SK-N-SH treated with all-trans-retinoic acid at 6 μM for 48 hours (cell line): ENCODE data around the gene F13B.

Experiments
- ATAC-seq: fragments of 200-7000 bp; cut with Tn5 transposase; 3 replicates; pipeline ENCODE4 v1.9.1; 2020; ENCODE audit warnings: mild to moderate bottlenecking, moderate library complexity
- ARNTL ChIP-seq: fragments of 450-650 bp; formaldehyde crosslinking; IDR thresholded peaks from 2 replicates; pipeline ENCODE4 v1.5.0; 2020; ENCODE audit warnings: low read depth, mild to moderate bottlenecking, moderate library complexity, borderline replicate concordance
- BACH2 ChIP-seq: fragments of 250-450 bp; sonication (Bioruptor Pico); IDR thresholded peaks from 2 replicates; pipeline ENCODE4 v1.9.0; 2021; ENCODE audit warnings: mild to moderate bottlenecking, borderline replicate concordance
- CREB5 ChIP-seq: fragments of 250-450 bp; sonication (Bioruptor Pico); IDR thresholded peaks from 2 replicates; pipeline ENCODE4 v1.5.1; 2020; ENCODE audit warnings: low read depth, mild to moderate bottlenecking, moderate library complexity
- CSDC2 ChIP-seq: fragments of 250-450 bp; sonication (Bioruptor Pico); IDR thresholded peaks from 2 replicates; pipeline ENCODE4 v1.5.0; 2020; ENCODE audit warnings: mild to moderate bottlenecking, moderate library complexity
- CSRNP3 ChIP-seq: fragments of 250-450 bp; sonication (Bioruptor Pico); IDR thresholded peaks from 2 replicates; pipeline ENCODE4 v1.5.1; 2021; ENCODE audit warnings: mild to moderate bottlenecking, moderate library complexity
- ESRRG ChIP-seq: fragments of 250-450 bp; sonication (Bioruptor Pico); IDR thresholded peaks from 2 replicates; pipeline ENCODE4 v1.6.1; 2021; ENCODE audit warnings: mild to moderate bottlenecking
- GLIS3 ChIP-seq: fragments of 250-450 bp; sonication (Bioruptor Pico); IDR thresholded peaks from 2 replicates; pipeline ENCODE4 v1.5.0; 2020; ENCODE audit warnings: mild to moderate bottlenecking, moderate library complexity
- ISL1 ChIP-seq: fragments of 250-450 bp; sonication (Bioruptor Pico); IDR thresholded peaks from 2 replicates; pipeline ENCODE4 v2.1.2; 2022; ENCODE audit warnings: mild to moderate bottlenecking, moderate library complexity
- OSR1 ChIP-seq: fragments of 250-450 bp; sonication (Bioruptor Pico); IDR thresholded peaks from 2 replicates; pipeline ENCODE4 v1.8.0; 2022; ENCODE audit warnings: moderate library complexity, mild to moderate bottlenecking, inconsistent platforms
- PATZ1 ChIP-seq: fragments of 250-450 bp; sonication (Bioruptor Pico); IDR thresholded peaks from 2 replicates; pipeline ENCODE4 v1.8.0; 2020; ENCODE audit warnings: mild to moderate bottlenecking, moderate library complexity, borderline replicate concordance
- PPARA ChIP-seq: fragments of 250-450 bp; sonication (Bioruptor Pico); IDR thresholded peaks from 2 replicates; pipeline ENCODE4 v1.5.0; 2020; ENCODE audit warnings: mild to moderate bottlenecking, borderline replicate concordance
- SNAI2 ChIP-seq: fragments of 250-450 bp; sonication (Bioruptor Pico); IDR thresholded peaks from 2 replicates; pipeline ENCODE4 v1.5.0; 2020; ENCODE audit warnings: mild to moderate bottlenecking, moderate library complexity
- TCF4 ChIP-seq: fragments of 250-450 bp; sonication (Bioruptor Pico); IDR thresholded peaks from 2 replicates; pipeline ENCODE4 v1.8.0; 2021; ENCODE audit warnings: mild to moderate bottlenecking, moderate library complexity, borderline replicate concordance
- TOX ChIP-seq: fragments of 250-450 bp; sonication (Bioruptor Pico); IDR thresholded peaks from 2 replicates; pipeline ENCODE4 v1.8.0; 2021; ENCODE audit warnings: mild to moderate bottlenecking, moderate library complexity, borderline replicate concordance
- ZC3H10 ChIP-seq: fragments of 250-450 bp; sonication (Bioruptor Pico); IDR thresholded peaks from 2 replicates; pipeline ENCODE4 v1.5.1; 2021; ENCODE audit warnings: mild to moderate bottlenecking, moderate library complexity
- ZFP3 ChIP-seq: fragments of 250-450 bp; sonication (Bioruptor Pico); IDR thresholded peaks from 2 replicates; pipeline ENCODE4 v1.5.0; 2020; ENCODE audit warnings: mild to moderate bottlenecking, moderate library complexity
- ZFP30 ChIP-seq: fragments of 450-650 bp; formaldehyde crosslinking; IDR thresholded peaks from 2 replicates; pipeline ENCODE4 v1.5.0; 2022; ENCODE audit warnings: mild to moderate bottlenecking, moderate library complexity
- ZNF565 ChIP-seq: fragments of 450-650 bp; formaldehyde crosslinking; conservative IDR thresholded peaks from 2 replicates; pipeline ENCODE4 v1.5.0; 2020; ENCODE audit warnings: low read depth, mild to moderate bottlenecking, moderate library complexity
- ZNF8 ChIP-seq: fragments of 450-650 bp; formaldehyde crosslinking; IDR thresholded peaks from 2 replicates; pipeline ENCODE4 v1.5.0; 2020; ENCODE audit warnings: mild to moderate bottlenecking, moderate library complexity

Gene F13B

GRCh38 chr1:197011614-197012013, 55.4 kb downstream of the F13B start:
- no peak for TF ChIP-seq SNAI2
- TF ChIP-seq ZNF8: peak; percentile 97
- no peak for TF ChIP-seq CSRNP3 (CRISPR knock-in tag)
- TF ChIP-seq BACH2 (CRISPR knock-in tag): no peak
- no peak for TF ChIP-seq ZFP3
- no peak for TF ChIP-seq ARNTL (CRISPR knock-in tag)
- no peak for ATAC-seq

- no peak for ATAC-seq
- TF ChIP-seq GLIS3 (CRISPR knock-in tag) (no peak), CREB5 (CRISPR knock-in tag) (no peak), CSRNP3 (CRISPR knock-in tag) (no peak), PATZ1 (no peak)
- TF ChIP-seq, all 23 proteins: peak for 0
Measured at GRCh38 chr1:197008861-197009260, 58.2 kb downstream of the F13B start.

GRCh38 chr1:197003132-197003531, 63.9 kb downstream of the F13B start:
- TF ChIP-seq ZNF565: no peak
- TF ChIP-seq ZFP30 (CRISPR knock-in tag): no peak
- no peak for TF ChIP-seq PATZ1
- TF ChIP-seq OSR1 (CRISPR knock-in tag): no peak
- TF ChIP-seq ZC3H10: no peak
- TF ChIP-seq ARNTL (CRISPR knock-in tag): no peak
- no peak for TF ChIP-seq ZNF8
- no peak for TF ChIP-seq PPARA (CRISPR knock-in tag)
- TF ChIP-seq ISL1 (CRISPR knock-in tag): no peak
- TF ChIP-seq CSRNP3 (CRISPR knock-in tag): no peak
- no peak for ATAC-seq

GRCh38 chr1:197001828-197002227, 65.2 kb downstream of the F13B start:
- TF ChIP-seq ARNTL (CRISPR knock-in tag): no peak
- TF ChIP-seq CSDC2 (CRISPR knock-in tag): no peak
- TF ChIP-seq SNAI2: no peak
- TF ChIP-seq GLIS3 (CRISPR knock-in tag): no peak
- no peak for TF ChIP-seq ZNF565
- TF ChIP-seq ZFP3: no peak
- no peak for TF ChIP-seq TOX (CRISPR knock-in tag)
- TF ChIP-seq TCF4 (CRISPR knock-in tag): no peak
- TF ChIP-seq PPARA (CRISPR knock-in tag): no peak
- no peak for TF ChIP-seq ESRRG (CRISPR knock-in tag)
- TF ChIP-seq CSRNP3 (CRISPR knock-in tag): no peak
- no peak for ATAC-seq
